ENCODE measurements around the gene CCL13.

DNA sequence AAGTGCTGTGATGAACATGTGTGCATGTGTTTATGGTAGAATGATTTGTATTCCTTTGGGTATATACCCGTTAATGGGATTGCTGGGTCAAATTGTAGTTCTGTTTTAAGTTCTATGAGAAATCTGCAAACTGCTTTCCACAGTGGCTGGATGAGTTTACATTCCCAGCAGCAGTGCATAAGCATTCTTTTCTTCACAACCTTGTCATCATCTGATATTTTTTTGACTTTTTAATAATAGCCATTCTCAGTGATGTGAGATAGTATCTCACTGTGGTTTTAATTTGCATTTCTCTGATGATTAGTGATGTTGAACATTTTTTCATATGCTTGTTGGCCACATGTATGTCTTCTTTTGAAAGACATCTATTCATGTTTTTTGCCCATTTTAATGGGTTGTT is 18.6 kb upstream of the CCL13 start:
- TF ChIP-seq, protein P1, sequence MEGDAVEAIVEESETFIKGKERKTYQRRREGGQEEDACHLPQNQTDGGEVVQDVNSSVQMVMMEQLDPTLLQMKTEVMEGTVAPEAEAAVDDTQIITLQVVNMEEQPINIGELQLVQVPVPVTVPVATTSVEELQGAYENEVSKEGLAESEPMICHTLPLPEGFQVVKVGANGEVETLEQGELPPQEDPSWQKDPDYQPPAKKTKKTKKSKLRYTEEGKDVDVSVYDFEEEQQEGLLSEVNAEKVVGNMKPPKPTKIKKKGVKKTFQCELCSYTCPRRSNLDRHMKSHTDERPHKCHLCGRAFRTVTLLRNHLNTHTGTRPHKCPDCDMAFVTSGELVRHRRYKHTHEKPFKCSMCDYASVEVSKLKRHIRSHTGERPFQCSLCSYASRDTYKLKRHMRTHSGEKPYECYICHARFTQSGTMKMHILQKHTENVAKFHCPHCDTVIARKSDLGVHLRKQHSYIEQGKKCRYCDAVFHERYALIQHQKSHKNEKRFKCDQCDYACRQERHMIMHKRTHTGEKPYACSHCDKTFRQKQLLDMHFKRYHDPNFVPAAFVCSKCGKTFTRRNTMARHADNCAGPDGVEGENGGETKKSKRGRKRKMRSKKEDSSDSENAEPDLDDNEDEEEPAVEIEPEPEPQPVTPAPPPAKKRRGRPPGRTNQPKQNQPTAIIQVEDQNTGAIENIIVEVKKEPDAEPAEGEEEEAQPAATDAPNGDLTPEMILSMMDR (IDR thresholded peaks at IDR 0.05; ENCODE audit: low read depth, low read length), result no peak
- TF ChIP-seq MYC (IDR thresholded peaks at IDR 0.05; ENCODE audit: low read depth, low read length), result no peak
- no peak for TF ChIP-seq POLR2A (IDR thresholded peaks at IDR 0.05; ENCODE audit: extremely low read depth, insufficient read length)
